OCI-LY7 (cell line): ENCODE measurements around the gene TTC36.

Source experiments
- CTCF ChIP-seq: fragments of 200-600 bp; sonication (generic); conservative IDR thresholded peaks from 2 replicates; pipeline ENCODE4 v1.5.1; 2014; ENCODE audit warnings: mild to moderate bottlenecking, antibody characterized with exemption, low read length, moderate library complexity, mixed read lengths
- EZH2phosphoT487 ChIP-seq: fragments of 200-600 bp; sonication (generic); IDR thresholded peaks from 2 replicates; pipeline ENCODE4 v1.6.1; 2018; ENCODE audit warnings: low read depth, borderline replicate concordance, mild to moderate bottlenecking, mixed run types, antibody characterized with exemption, low read length, moderate library complexity, mixed read lengths

DNA sequence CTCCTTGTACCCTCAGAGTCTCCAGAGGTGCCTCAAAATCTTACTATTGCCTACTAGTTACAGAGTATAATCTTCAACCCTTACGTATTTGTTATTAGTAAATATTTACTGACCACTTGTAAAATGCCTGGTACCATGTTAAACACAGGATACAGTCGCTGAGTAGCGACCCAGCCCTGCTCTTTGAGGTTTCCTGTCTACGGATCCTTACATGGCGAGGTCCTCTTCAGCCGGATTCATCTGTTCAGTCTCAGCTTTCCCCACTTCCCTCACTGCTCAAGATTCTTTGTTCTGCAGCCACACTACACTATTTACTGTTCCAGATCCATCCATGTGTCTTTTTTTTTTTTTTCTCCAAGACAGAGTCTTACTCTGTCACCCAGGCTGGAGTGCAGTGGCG is 13.2 kb upstream of the TTC36 start:
- TF ChIP-seq CTCF (no peak), EZH2phosphoT487 (no peak)
